ENCODE data around the gene CERK.

The CERK gene

GRCh38 chr22:46730568-46731245, 7.3 kb downstream of the CERK start:
- no peak for DNase-seq

DNA sequence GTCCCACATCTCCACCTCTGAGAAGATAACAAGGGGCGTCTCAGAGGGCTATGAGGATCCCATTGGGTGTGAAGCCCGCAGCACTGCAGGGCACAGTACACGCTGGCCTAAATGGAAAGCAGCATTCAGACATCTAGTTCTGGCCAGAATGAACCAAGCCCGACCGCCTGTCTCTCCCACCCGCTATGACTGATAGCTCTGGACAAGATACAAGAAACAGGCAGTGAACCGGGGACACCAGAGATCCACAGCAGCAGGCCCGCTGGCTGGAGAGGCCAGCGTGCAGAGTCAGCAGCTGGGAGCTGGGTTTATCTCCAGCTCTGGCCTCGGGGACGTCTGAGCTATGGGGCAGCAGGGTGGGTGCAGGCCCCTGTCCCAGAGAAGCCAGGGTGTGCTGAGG, 9.6 kb downstream of the CERK start:
- DNase-seq = no peak

- DNase-seq = no peak
Measured at GRCh38 chr22:46727813-46728364, 10.2 kb downstream of the CERK start.

GRCh38 chr22:46726986-46727317, 11.1 kb downstream of the CERK start:
- DNase-seq = no peak

GRCh38 chr22:46726066-46726985, 11.7 kb downstream of the CERK start:
- no peak for DNase-seq

DNA sequence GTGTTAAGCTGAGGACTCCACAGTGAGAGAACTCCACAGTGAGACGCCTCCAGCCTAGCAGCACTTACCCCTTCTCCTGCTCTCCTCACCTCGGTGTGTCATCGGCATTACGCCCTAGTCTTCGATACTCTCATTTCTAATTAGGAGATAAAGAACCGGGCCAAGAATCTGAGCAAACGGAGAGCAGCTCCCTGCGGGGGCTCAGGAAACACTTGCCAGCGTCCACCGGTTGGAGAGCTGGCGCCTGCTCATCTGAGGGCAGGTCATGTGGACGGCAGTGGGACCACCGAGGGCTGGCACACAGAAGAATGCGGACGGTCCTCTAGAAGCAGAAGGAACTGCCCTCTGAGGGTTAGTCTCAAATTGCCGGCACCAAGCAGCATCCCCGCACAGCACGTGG, 13.0 kb downstream of the CERK start:
- no peak for DNase-seq

DNA sequence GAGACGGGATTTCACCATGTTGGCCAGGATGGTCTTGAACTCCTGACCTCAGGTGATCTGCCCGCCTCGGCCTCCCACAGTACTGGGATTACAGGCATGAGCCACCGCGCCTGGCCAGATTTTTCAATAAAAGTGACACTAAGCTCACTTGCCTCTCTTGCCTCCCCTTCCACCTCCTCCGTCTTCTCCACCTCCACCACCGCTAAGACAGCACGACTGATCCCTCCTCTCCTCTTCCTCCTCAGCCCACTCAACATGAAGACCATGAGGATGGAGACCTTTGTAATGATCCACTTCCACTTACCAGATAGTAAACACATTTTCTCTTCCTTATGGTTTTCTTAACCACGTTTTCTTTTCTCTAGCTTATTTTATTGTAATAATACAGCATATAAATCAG, 14.2 kb downstream of the CERK start:
- no peak for DNase-seq

GRCh38 chr22:46721501-46722085, 16.5 kb downstream of the CERK start:
- DNase-seq = no peak

- no peak for DNase-seq
Measured at GRCh38 chr22:46719921-46720320, 18.1 kb downstream of the CERK start.

DNA sequence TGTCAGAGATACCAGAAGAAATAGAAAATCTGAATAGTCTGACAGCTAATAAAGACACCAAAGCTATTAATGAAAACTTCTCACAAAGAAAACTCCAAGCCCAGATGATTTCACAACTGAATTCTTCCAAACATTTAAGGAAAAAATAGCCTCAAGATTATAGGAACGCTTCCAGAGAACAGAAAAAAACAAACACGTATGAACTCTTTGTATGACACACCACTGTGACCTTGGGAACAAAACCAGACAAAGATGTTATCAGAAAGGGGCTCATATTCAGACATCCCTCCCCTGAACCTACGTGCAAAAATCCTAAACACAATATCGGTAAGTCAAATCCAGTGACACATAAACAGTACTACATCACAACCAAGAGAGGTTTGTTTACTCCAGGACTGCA, 23.5 kb downstream of the CERK start:
- DNase-seq = no peak

GRCh38 chr22:46712288-46712687, 25.8 kb downstream of the CERK start:
- DNase-seq = no peak

GRCh38 chr22:46710806-46711205, 27.2 kb downstream of the CERK start:
- no peak for DNase-seq

GRCh38 chr22:46708766-46709330, 29.2 kb downstream of the CERK start:
- no peak for DNase-seq

DNA sequence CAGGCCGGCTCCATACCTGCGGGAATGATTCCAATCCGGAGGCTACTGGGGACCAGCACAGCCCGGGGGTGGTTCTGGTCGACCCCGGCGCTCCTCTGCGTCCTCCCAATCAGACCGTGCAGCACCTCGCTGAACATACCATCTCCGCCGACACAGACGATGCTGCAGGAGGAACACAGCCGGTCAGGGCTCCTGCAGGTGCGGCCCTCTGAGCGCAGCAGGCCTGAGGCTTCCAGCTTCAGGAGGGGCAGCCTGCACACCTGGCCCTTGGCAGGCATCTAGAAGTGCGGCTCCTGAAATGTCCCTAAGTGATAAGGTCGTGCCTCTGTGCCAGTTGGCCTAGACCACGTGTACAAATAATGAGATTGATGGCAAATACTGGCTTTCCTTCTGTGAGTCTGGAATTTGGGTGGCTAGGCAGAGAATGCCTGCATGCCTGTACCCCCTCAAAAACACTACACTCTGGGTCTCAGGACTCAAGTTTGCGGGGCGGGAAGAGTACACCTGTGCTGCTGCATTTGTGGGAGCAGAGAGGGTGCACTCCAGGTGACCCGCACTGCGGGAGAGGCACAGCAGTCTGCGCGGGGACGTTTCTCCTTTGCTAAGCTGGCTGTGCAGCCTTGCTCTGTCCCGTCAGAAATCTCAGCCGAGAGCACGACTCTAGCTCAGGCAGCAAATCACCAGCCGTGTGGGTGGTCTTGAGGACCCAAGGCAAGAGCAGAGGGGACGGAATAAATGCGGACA, 30.1 kb downstream of the CERK start:
- no peak for DNase-seq

DNA sequence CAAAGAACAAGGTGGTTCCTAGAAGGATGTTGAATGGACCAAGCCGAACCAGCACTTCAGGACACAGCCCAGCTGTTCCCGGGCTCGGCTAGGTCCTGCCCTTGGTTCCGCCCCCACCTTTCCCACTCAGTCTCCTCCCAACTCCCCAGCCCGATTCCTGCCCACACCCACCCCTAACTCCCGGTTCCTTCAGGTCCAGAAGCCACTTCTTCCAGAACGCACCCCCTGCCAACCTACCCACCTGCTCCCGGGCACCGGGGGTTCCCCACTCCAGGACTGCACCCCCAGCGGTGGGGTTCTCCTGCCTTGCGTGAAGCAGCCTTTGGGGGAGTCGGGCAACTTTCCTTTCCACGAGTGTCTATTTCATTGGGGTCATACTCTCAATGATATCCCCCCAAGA, 30.7 kb downstream of the CERK start:
- no peak for DNase-seq

DNA sequence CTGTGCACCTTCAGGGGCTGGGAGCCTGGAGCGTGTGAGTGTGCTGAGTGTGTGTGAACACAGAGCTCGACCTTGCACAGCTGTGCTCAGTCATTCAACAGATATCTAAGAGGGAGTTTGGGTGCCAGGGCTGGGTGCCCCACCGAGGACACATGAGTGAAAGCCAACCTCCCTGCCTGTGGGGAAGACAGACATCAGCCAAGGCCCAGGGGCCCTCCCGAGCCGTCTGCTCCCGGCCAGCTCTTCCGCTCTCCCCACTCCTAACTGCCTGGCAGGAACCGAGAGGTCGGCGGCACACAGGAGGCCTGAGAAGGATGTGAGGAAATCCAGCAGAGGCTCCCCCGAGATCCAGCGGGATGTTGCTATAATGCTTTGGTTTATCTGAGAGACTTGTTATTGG, 32.0 kb downstream of the CERK start:
- no peak for DNase-seq

- no peak for DNase-seq
Measured at GRCh38 chr22:46703996-46704370, 34.1 kb downstream of the CERK start.

DNA sequence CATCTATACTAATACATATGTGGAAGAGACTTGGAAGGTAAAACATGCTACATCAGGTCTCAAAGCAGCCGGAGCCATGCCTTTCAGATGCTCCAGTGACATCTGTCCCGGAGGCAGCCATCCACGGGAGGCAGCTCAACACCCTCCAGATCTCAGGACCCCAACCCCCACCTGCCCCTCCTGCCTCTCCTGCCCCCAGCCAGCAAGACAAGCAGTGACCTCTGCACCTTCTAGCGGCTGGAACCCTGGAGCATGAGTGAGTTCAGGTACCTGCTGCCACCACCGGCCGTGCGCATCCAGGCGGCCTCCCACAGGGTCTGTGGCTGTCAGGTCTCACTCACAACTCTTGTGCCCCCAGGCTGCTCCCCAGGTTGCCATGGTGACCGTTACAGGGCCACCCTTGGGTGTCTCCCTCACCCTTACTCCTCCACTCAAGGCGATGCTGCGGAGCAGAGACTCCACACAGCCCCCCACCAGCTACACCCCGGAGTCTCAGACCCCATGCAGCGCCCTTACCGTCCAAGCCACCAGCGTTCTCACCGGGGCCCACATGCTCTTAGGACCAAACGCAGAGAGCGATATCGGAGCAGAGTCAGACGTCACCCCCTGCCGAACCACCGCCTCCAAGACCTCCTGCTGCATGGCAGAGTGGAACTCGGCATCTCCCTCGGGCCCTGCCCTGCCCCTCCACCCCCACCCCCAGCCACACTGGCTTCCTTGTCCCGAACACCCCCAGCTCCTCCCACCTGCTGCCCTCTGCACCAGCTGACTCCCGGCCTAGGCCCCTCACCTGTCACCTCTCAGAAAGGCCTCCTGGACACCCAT, 34.7 kb downstream of the CERK start:
- DNase-seq = no peak

- no peak for DNase-seq
Measured at GRCh38 chr22:46701262-46701661, 36.8 kb downstream of the CERK start.

- no peak for DNase-seq
Measured at GRCh38 chr22:46699091-46699490, 39.0 kb downstream of the CERK start.

DNA sequence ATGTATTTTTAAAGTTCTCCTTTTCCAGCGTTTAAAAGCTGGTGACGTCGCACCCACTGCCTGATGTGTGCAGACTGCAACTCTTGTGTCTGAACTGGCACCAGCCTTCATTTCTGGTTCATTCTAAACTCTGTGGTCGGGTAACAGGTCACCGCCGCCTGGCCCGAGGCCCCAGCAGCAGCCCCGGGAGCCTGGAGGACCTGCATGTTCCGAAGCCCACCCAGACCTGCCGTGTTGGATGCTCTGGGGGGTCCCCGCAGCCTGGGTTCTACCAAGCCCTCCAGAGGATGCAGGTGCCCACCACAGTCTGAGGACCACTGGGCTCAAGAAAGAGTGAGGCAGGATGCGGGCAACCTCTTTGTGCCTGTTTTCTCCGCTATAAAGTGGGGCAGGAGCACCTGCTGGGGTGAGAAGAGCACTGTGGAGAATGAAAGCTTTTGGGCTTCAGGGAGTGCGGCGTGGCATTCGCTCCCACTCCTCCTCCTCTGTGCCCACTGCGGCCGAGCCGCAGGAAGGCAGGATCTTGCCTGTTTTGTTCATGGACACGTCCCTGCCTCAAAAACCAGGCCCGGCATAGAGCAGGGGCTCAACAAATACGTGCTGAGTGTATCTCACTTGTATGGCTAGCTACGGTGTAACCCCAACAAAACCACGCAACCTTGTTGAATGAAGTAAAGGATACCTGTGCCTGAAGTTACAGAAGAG, 40.1 kb downstream of the CERK start:
- no peak for DNase-seq
